ENCODE results near the gene PPFIBP1. TPM values are rescaled to one million over a fixed set of nuclear protein-coding genes. Genes with fewer than 3 reads are reported as not detected.
A peak's percentile ranks its signal among the peaks of the same experiment; 100 is the strongest.

The PPFIBP1 gene
- total and polyA plus RNA-seq, 2 donors (not counting 1 experiment from before 2014, with no cell fraction given): 3.3 to 15.0 TPM

GRCh38 chr12:27524839-27525753 lies 1.1 kb downstream of the PPFIBP1 start:
- H3K9me3 ChIP-seq (ENCODE audit: control extremely low read depth in 1 of 3, control insufficient read depth in 2 of 3, insufficient read depth in 1 of 3, low read length in 2 of 3): no peaks in the 10 kb centered on the region
- H3K27ac ChIP-seq (ENCODE audit: low read length in 2 of 2): no peak overlapping the region
- H2AFZ ChIP-seq (ENCODE audit: insufficient read depth, low read depth, low read length, poor library complexity, severe bottlenecking): peak overlapping the region; percentile 57
- ChIA-PET POLR2A (no interaction called here), CTCF (interaction anchor here (1.0 kb wide), 2 partner anchors 9 to 16 kb away, joined by 3 read pairs; no protein-coding TSS in a partner anchor)
- no peak overlapping the region for H3K27ac Mint-ChIP-seq
- H3K4me1 ChIP-seq (ENCODE audit: control insufficient read depth in 2 of 2, insufficient read depth in 2 of 2, low read length in 2 of 2): peaks cover 16 to 20% of the 10 kb centered on the region in 2 donors
- H3K79me2 ChIP-seq (ENCODE audit: control insufficient read depth, insufficient read depth, low read length): no peaks in the 10 kb centered on the region
- no peaks in the 10 kb centered on the region for H3K9me3 Mint-ChIP-seq (ENCODE audit: insufficient read depth)
- H3K4me3 ChIP-seq (ENCODE audit: control extremely low read depth in 1 of 5, extremely low read depth in 1 of 5, insufficient read depth in 1 of 5, low read depth in 2 of 5, low read length in 4 of 5): peak overlapping the region in 4 of 5 experiments; percentile 16 to 98 (median 84)
- no peaks in the 10 kb centered on the region for H4K20me1 ChIP-seq (ENCODE audit: control insufficient read depth, insufficient read depth, low read length, poor library complexity, severe bottlenecking)
- H3K4me2 ChIP-seq (replicated peaks; ENCODE audit: low read depth, low read length, poor library complexity, severe bottlenecking): peak overlapping the region; percentile 82
- WGBS (ENCODE audit: insufficient coverage): 0% methylated on average over 6 of the region's 16 CpGs
- H3K9ac ChIP-seq (ENCODE audit: low read length): peak overlapping the region; percentile 25
- no peaks in the 10 kb centered on the region for H3K36me3 ChIP-seq (replicated peaks in 1 of 2; ENCODE audit: control extremely low read depth in 1 of 2, control insufficient read depth in 1 of 2, extremely low read depth in 1 of 2, insufficient read depth in 2 of 2, low read length in 1 of 2)
- no peak for ATAC-seq (ENCODE audit: low read depth)
- H3K4me3 Mint-ChIP-seq: peak overlapping the region; percentile 98
- no peaks in the 10 kb centered on the region for H3K27me3 Mint-ChIP-seq
- H3K4me1 Mint-ChIP-seq: peaks cover 29% of the 10 kb centered on the region
- DNase-seq: peak; percentile 22
- no peak for TF ChIP-seq EZH2 (IDR thresholded peaks at IDR 0.05; ENCODE audit: borderline replicate concordance, insufficient read depth, low read depth, low read length, poor library complexity, severe bottlenecking)
- no peak for TF ChIP-seq CTCF (IDR thresholded peaks at IDR 0.05)
- no peaks in the 10 kb centered on the region for H3K27me3 ChIP-seq (replicated peaks in 1 of 4; ENCODE audit: control extremely low read depth in 1 of 4, control insufficient read depth in 3 of 4, insufficient read depth in 4 of 4, low read length in 3 of 4)
- intact Hi-C loops (cut with micrococcal nuclease): loop anchor here (1.0 to 10.0 kb wide), 7 partner anchors 9 to 588 kb away; partner anchors contain the start of genes FGFR1OP2, INTS13, KLHL42 and MANSC4

GRCh38 chr12:27527512-27527911 lies 3.5 kb downstream of the PPFIBP1 start:
- intact Hi-C loops (cut with micrococcal nuclease): loop anchor here (10.0 kb wide), 1 partner anchor 257 kb away; the partner anchor contains the start of genes KLHL42 and MANSC4

More at GRCh38 chr12:27527512-27527911, 3.5 kb downstream of the PPFIBP1 start:
- ATAC-seq (ENCODE audit: low read depth): no peak
- Histone ChIP-seq H3K9me3 (ENCODE audit: control extremely low read depth in 1 of 3, control insufficient read depth in 2 of 3, insufficient read depth in 1 of 3, low read length in 2 of 3) (no peaks in the 10 kb centered on the region), H2AFZ (ENCODE audit: insufficient read depth, low read depth, low read length, poor library complexity, severe bottlenecking) (no peak overlapping the region), H3K4me3 (ENCODE audit: control extremely low read depth in 1 of 5, extremely low read depth in 1 of 5, insufficient read depth in 1 of 5, low read depth in 2 of 5, low read length in 4 of 5) (no peak overlapping the region), H3K79me2 (ENCODE audit: control insufficient read depth, insufficient read depth, low read length) (no peaks in the 10 kb centered on the region), H3K36me3 (replicated peaks in 1 of 2; ENCODE audit: control extremely low read depth in 1 of 2, control insufficient read depth in 1 of 2, extremely low read depth in 1 of 2, insufficient read depth in 2 of 2, low read length in 1 of 2) (no peaks in the 10 kb centered on the region), H3K27ac (ENCODE audit: low read length in 2 of 2) (no peak overlapping the region), H3K9ac (ENCODE audit: low read length) (no peak overlapping the region), H3K4me2 (replicated peaks; ENCODE audit: low read depth, low read length, poor library complexity, severe bottlenecking) (no peak overlapping the region), H3K4me1 (ENCODE audit: control insufficient read depth in 2 of 2, insufficient read depth in 2 of 2, low read length in 2 of 2) (peaks cover 26 to 30% of the 10 kb centered on the region in 2 donors), H4K20me1 (ENCODE audit: control insufficient read depth, insufficient read depth, low read length, poor library complexity, severe bottlenecking) (no peaks in the 10 kb centered on the region), H3K27me3 (replicated peaks in 1 of 4; ENCODE audit: control extremely low read depth in 1 of 4, control insufficient read depth in 3 of 4, insufficient read depth in 4 of 4, low read length in 3 of 4) (no peaks in the 10 kb centered on the region)
- CTCF ChIA-PET: no interaction called here
- TF ChIP-seq CTCF (IDR thresholded peaks at IDR 0.05) (no peak), EZH2 (IDR thresholded peaks at IDR 0.05; ENCODE audit: borderline replicate concordance, insufficient read depth, low read depth, low read length, poor library complexity, severe bottlenecking) (no peak)
- POLR2A ChIA-PET: no interaction called here
- Mint-ChIP-seq H3K4me1 (peaks cover 37% of the 10 kb centered on the region), H3K9me3 (ENCODE audit: insufficient read depth) (no peaks in the 10 kb centered on the region), H3K27me3 (no peaks in the 10 kb centered on the region), H3K4me3 (no peak overlapping the region), H3K27ac (no peak overlapping the region)
- 100% methylated on average over 3 of the region's 9 CpGs for WGBS (ENCODE audit: insufficient coverage)
- DNase-seq: no peak
